Fibroblast of mammary gland (primary cell): ENCODE data around the gene KCTD14.
"Not testable (repeated sequence)": the region's sequence is repeated elsewhere in the genome, so short reads cannot be mapped to it uniquely, and the experiment has no call there.

Experiments used
- DNase-seq: peaks from one replicate; pipeline ENCODE4 v3.0.0-alpha.2; 2010; ENCODE audit warnings: low read depth
- H3K4me3 ChIP-seq: 2 replicates; pipeline ENCODE4 v1.5.1; 2011; ENCODE audit warnings: low read depth, mild to moderate bottlenecking, low read length, moderate library complexity; ENCODE audit not compliant: control insufficient read depth
- TF ChIP-seq, protein P1 (sequence below): conservative IDR thresholded peaks from 2 replicates; pipeline ENCODE4 v1.5.1; 2011; ENCODE audit warnings: low read depth, low read length, inconsistent platforms; ENCODE audit not compliant: control insufficient read depth, insufficient read depth

KCTD14 gene

DNA sequence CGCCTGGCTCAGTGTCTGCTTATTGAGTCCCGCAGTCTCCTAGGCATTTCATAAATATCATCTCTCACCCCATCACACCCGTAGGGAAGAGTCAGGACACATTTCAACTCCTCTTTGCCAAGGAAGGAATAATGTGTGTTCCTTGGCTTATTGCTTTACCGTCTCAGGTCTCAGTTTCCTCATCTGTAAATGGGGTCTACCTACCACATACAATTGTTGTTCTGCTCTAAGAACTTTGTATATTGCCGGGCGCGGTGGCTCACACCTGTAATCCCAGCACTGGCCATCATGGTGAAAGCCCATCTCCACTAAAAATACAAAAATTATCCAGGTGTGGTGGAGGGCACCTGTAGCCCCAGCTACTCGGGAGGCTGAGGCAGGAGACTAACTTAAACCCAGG lies 37.5 kb upstream of the KCTD14 start:
- H3K4me3 ChIP-seq: no peak overlapping the region
- no peak for DNase-seq
- TF ChIP-seq, protein P1, sequence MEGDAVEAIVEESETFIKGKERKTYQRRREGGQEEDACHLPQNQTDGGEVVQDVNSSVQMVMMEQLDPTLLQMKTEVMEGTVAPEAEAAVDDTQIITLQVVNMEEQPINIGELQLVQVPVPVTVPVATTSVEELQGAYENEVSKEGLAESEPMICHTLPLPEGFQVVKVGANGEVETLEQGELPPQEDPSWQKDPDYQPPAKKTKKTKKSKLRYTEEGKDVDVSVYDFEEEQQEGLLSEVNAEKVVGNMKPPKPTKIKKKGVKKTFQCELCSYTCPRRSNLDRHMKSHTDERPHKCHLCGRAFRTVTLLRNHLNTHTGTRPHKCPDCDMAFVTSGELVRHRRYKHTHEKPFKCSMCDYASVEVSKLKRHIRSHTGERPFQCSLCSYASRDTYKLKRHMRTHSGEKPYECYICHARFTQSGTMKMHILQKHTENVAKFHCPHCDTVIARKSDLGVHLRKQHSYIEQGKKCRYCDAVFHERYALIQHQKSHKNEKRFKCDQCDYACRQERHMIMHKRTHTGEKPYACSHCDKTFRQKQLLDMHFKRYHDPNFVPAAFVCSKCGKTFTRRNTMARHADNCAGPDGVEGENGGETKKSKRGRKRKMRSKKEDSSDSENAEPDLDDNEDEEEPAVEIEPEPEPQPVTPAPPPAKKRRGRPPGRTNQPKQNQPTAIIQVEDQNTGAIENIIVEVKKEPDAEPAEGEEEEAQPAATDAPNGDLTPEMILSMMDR: no peak

DNA sequence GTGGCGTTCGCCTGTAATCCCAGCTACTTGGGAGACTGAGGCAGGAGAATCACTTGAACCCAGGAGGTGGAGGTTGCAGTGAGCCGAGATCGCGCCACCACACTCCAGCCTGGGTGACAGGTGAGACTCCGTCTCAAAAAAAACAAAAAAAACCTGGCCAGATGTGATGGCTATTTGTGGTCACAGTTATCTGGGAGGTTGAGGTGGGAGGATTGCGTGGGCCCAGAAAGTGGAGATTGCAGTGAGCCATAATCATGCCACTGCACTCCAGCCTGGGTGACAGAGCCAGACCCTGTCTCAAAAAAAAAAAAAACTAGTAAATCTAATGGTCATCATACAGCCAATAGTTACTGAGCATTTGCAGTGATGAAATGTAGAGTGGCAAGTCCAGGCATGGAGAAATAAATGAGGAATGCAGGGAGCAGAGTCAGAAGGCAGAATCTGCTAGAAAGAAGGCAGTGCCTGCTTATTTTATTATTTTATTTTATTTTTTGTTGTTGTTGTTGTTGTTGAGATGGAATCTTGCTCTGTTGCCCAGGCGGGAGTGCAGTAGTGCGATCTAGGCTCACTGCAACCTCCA lies 36.8 kb upstream of the KCTD14 start:
- not testable (repeated sequence) for H3K4me3 ChIP-seq, DNase-seq

DNA sequence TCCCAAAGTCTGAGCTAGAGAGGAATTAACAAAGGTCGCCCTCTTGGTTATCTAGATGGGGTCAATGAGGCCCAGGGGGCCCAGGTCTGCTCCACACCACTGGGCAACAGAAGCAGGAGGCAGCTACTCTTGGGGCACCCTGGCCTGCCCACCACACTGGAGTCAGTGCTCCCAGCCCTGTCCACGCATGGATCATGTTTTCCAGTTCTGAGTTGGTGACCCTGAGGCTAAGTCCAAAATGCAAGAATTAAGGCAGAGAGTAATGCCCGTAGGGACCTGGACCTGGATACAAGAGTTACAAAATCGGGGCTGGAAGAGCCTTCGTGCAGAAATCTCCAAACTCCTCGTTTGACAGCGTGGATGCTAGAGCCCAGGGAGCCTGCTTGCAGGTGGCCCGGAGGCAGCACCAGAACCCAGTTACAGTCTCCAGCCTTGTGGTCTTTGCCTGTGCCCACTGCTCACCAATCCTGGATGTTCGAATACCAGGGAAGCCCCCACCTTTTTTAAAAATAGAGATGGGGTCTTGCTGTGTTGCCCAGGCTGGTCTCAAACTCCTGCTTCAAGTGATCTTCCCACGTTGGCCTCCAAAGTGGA lies 34.5 kb upstream of the KCTD14 start:
- DNase-seq: no peak
- TF ChIP-seq, protein P1: no peak

DNA sequence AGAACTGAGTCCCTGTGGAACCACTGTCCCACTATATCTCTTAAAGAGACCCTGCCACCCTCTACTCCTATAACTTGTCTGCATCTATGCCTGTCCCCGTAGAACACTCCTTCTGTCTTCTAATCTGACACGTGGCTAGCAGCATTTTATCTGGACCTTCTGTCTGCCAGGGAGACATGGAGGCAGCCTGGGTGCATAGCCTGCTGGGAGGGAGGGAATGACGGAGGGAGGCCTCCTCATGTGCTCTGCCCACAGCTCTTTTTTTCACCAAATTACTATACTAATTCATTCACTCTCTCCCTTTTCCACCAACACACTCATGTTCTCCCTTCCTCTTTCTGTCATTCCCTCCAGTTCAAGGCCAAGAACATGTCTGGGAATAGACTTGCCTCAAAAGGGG lies 33.0 kb upstream of the KCTD14 start:
- no peak overlapping the region for H3K4me3 ChIP-seq
- TF ChIP-seq, protein P1: no peak
- DNase-seq: no peak

More for the DNA sequence above, 34.5 kb upstream of the KCTD14 start:
- H3K4me3 ChIP-seq: no peak overlapping the region

DNA sequence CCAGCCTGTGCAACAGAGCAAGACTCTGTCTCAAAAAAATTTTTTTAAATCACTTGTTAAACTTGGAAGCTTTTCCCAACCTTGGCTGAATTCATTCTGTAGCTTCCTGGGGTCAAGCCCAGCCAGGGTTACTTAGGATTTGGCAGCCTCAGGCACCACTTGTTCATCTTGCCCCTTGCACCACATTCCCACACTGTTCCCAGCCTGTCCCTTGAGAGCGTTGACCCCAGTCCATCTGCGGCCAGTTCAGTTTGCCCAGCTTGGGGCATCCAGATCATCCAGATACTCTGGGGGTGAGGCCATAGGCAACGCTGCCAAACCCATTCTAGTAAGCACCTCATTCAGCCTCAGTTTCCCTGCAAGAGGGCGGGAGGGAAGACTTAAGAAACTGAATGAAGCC lies 31.9 kb upstream of the KCTD14 start:
- H3K4me3 ChIP-seq: no peak overlapping the region
- no peak for DNase-seq
- TF ChIP-seq, protein P1: no peak

DNA sequence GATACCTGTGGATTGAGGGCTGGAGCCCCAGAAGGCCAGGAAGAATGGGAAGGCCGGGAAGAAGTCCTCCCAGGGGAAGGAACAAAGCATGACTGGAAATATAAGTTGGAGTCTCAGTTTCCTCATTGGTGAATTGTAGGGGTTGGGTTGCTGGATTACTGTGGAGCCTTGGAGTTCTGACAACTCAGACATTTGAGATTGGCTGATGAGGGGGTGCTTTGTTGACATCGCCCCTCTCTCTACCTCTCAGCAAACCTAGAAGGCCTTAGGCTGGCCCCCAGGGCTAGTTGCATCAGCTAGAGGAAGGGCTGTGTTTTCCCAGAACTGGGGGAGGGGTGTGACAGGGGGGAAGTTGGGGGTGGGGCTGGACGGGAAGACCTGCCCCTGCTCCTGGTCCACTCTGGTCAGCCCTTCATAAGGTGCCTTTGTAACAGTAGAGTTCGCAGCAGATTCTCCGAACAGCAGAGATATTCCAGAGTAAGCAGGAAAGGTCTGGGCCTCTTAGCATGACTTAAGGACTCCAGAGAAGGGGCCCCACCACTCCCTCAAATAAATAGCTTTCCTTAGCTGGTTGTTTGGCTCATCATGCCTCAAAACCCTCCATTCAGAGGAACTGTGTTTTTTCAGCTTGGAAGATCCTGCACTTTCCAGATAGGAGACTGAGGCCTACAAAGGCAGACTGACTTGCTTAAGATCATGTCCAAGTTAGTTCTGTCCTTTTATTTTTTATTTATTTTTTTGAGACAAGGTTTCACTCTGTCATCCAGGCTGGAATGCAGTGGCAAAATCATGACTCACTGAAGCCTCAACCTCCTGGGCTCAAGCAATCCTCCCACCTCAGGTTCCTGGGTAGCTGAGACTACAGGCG lies 28.1 kb upstream of the KCTD14 start:
- H3K4me3 ChIP-seq: no peak overlapping the region
- peak; percentile 42 for DNase-seq
- TF ChIP-seq, protein P1: no peak

DNA sequence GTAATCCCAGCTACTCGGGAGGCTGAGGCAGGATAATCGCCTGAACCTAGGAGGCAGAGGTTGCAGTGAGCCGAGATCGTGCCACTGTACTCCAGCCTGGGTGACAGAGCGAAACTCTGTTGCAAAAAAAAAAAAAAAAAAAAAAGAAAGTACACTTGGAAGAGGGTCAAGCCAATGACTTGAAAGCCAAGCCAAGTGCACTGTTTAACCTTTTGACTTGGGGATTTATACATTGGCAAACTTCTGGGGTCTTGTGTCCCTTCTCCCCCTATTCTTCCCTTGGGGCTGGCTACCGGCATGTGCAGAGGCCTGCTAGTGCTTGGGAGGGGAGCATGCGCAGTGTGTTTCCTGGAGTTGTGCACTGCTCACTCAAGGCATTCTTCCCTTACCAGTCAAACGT lies 26.3 kb upstream of the KCTD14 start:
- TF ChIP-seq, protein P1: no peak
- no peak for DNase-seq
- H3K4me3 ChIP-seq: no peak overlapping the region
